GM19193 (cell line): ENCODE measurements around the gene CTDP1.

Source experiments
- POLR2A ChIP-seq: IDR thresholded peaks from 4 replicates; pipeline ENCODE4 v1.6.1; 2011; ENCODE audit not compliant: insufficient read depth, insufficient read length; ENCODE audit errors: extremely low read depth

Gene CTDP1

GRCh38 chr18:79792096-79792987 is 112.7 kb downstream of the CTDP1 start:
- TF ChIP-seq POLR2A: no peak

GRCh38 chr18:79792988-79793355 is 113.4 kb downstream of the CTDP1 start:
- TF ChIP-seq POLR2A: no peak

GRCh38 chr18:79794846-79795245 is 115.2 kb downstream of the CTDP1 start:
- TF ChIP-seq POLR2A: no peak

- no peak for TF ChIP-seq POLR2A
Observed at GRCh38 chr18:79795446-79795845, 115.8 kb downstream of the CTDP1 start.

GRCh38 chr18:79796016-79796415 is 116.4 kb downstream of the CTDP1 start:
- TF ChIP-seq POLR2A: no peak

- no peak for TF ChIP-seq POLR2A
Observed at GRCh38 chr18:79796531-79797405, 117.2 kb downstream of the CTDP1 start.

GRCh38 chr18:79797518-79798345 is 118.1 kb downstream of the CTDP1 start, which contains the start of gene KCNG2:
Gene KCNG2, plus strand, starts transcription at chr18:79797938. Its CDS starts 65,730 bp downstream, at chr18:79863668.
- no peak for TF ChIP-seq POLR2A

GRCh38 chr18:79798346-79798998 is 118.9 kb downstream of the CTDP1 start:
- no peak for TF ChIP-seq POLR2A

GRCh38 chr18:79798999-79799370 is 119.4 kb downstream of the CTDP1 start:
- no peak for TF ChIP-seq POLR2A

- TF ChIP-seq POLR2A: no peak
Observed at GRCh38 chr18:79799619-79800370, 120.2 kb downstream of the CTDP1 start.

- TF ChIP-seq POLR2A: no peak
Observed at GRCh38 chr18:79800371-79801180, 121.0 kb downstream of the CTDP1 start.

GRCh38 chr18:79801217-79801616 is 121.6 kb downstream of the CTDP1 start:
- no peak for TF ChIP-seq POLR2A

- TF ChIP-seq POLR2A: no peak
Observed at GRCh38 chr18:79801641-79802040, 122.0 kb downstream of the CTDP1 start.
